IMR-90 (cell line): ENCODE data around the gene GLT1D1. TPM values are rescaled to one million over a fixed set of nuclear protein-coding genes. Genes with fewer than 3 reads are reported as not detected.

ENCODE experiments used
- ATAC-seq: fragments of 200-7000 bp; cut with Tn5 transposase; 2 replicates; pipeline ENCODE4 v1.9.1; 2020; ENCODE audit warnings: low read depth, mild to moderate bottlenecking, moderate library complexity
- BruUV-seq: library from RNA; stranded (reverse); fragments of 400-500 nt; replicated peaks from 2 replicates; lab custom pipeline; 2021; lab: Mats Ljungman, UMichigan
- CTCF ChIA-PET: fragments of 300-600 bp; formaldehyde crosslinking; extraction: SDS; loops from one replicate; lab custom pipeline; 2021; ENCODE audit warnings: antibody characterized with exemption; lab: Yijun Ruan, JAX
- POLR2A ChIA-PET: fragments of 300-600 bp; sonication (Branson Sonifier 250); formaldehyde crosslinking; loops from one replicate; lab custom pipeline; 2022; ENCODE audit warnings: antibody characterized with exemption; ENCODE audit not compliant: unreplicated experiment; lab: Charles Lee
- DNase-seq: peaks from one replicate; pipeline ENCODE4 v3.0.0; 2013
- H2AFZ ChIP-seq: replicated peaks from 2 replicates; pipeline ENCODE3; 2013; ENCODE audit warnings: low read length, mild to moderate bottlenecking; ENCODE audit not compliant: poor library complexity
- H2AK5ac ChIP-seq: 2 replicates; pipeline ENCODE4 v1.6.1; 2013; ENCODE audit warnings: low read depth, low read length, inconsistent platforms
- H2AK9ac ChIP-seq: replicated peaks from 2 replicates; pipeline ENCODE3; 2013; ENCODE audit warnings: mild to moderate bottlenecking, low read depth, low read length, moderate library complexity; ENCODE audit not compliant: poor library complexity
- H2BK120ac ChIP-seq: 2 replicates; pipeline ENCODE4 v1.6.1; 2013; ENCODE audit warnings: low read depth, low read length, inconsistent platforms
- H2BK15ac ChIP-seq: 3 replicates; pipeline ENCODE4 v1.6.1; 2013; ENCODE audit warnings: low read depth, low read length, inconsistent platforms
- H2BK20ac ChIP-seq: 2 replicates; pipeline ENCODE4 v1.6.1; 2013; ENCODE audit warnings: low read depth, mild to moderate bottlenecking, inconsistent platforms, low read length, moderate library complexity
- H2BK5ac ChIP-seq: 2 replicates; pipeline ENCODE4 v1.6.1; 2013; ENCODE audit warnings: mild to moderate bottlenecking, low read depth, low read length, inconsistent platforms; ENCODE audit not compliant: poor library complexity, severe bottlenecking
- H3K14ac ChIP-seq: replicated peaks from 2 replicates; pipeline ENCODE4 v1.6.1; 2013; ENCODE audit warnings: low read depth, low read length, inconsistent platforms
- H3K18ac ChIP-seq: 2 replicates; pipeline ENCODE4 v1.6.1; 2013; ENCODE audit warnings: low read depth, low read length, control low read depth
- H3K23ac ChIP-seq: 2 replicates; pipeline ENCODE4 v1.6.1; 2013; ENCODE audit warnings: low read depth, low read length, inconsistent platforms
- H3K27ac ChIP-seq: 2 replicates; pipeline ENCODE4 v1.5.1; 2013; ENCODE audit warnings: mild to moderate bottlenecking, control low read depth, low read length; ENCODE audit not compliant: insufficient read depth
- H3K27me3 ChIP-seq: 2 replicates; pipeline ENCODE4 v1.6.1; 2013; ENCODE audit warnings: low read length; ENCODE audit not compliant: control insufficient read depth, insufficient read depth
- H3K36me3 ChIP-seq: 2 replicates; pipeline ENCODE4 v1.6.1; 2013; ENCODE audit warnings: low read length, mixed read lengths; ENCODE audit not compliant: control insufficient read depth, insufficient read depth
- H3K4ac ChIP-seq: 2 replicates; pipeline ENCODE4 v1.6.1; 2013; ENCODE audit warnings: low read depth, low read length, inconsistent platforms
- H3K4me1 ChIP-seq: 2 replicates; pipeline ENCODE4 v1.6.1; 2013; ENCODE audit warnings: low read length, mixed read lengths; ENCODE audit not compliant: control insufficient read depth, insufficient read depth
- H3K4me2 ChIP-seq: 2 replicates; pipeline ENCODE4 v1.6.1; 2013; ENCODE audit warnings: low read depth, mild to moderate bottlenecking, control low read depth, low read length, moderate library complexity
- H3K4me3 ChIP-seq: 2 replicates; pipeline ENCODE4 v1.5.1; 2013; ENCODE audit warnings: low read depth, mild to moderate bottlenecking, control low read depth, low read length, moderate library complexity; ENCODE audit not compliant: insufficient read depth
- H3K56ac ChIP-seq: 2 replicates; pipeline ENCODE4 v1.6.1; 2013; ENCODE audit warnings: low read length, inconsistent platforms; ENCODE audit not compliant: insufficient read depth; ENCODE audit errors: extremely low read depth
- H3K79me1 ChIP-seq, 2 experiments: 2 replicates each; pipeline ENCODE4 v1.6.1; 2013; ENCODE audit warnings: low read length in 2 of 2, inconsistent platforms in 1 of 2, low read depth in 1 of 2
- H3K9ac ChIP-seq: 2 replicates; pipeline ENCODE4 v1.6.1; 2013; ENCODE audit warnings: low read depth, low read length, control low read depth
- H3K9me1 ChIP-seq: 2 replicates; pipeline ENCODE4 v1.6.1; 2013; ENCODE audit warnings: low read length, inconsistent platforms; ENCODE audit not compliant: insufficient read depth
- H3K9me3 ChIP-seq: 2 replicates; pipeline ENCODE4 v1.6.1; 2013; ENCODE audit warnings: low read length; ENCODE audit not compliant: control insufficient read depth, insufficient read depth
- H4K20me1 ChIP-seq: 2 replicates; pipeline ENCODE4 v1.6.1; 2013; ENCODE audit warnings: low read length, inconsistent platforms; ENCODE audit not compliant: insufficient read depth
- H4K5ac ChIP-seq: 2 replicates; pipeline ENCODE4 v1.6.1; 2013; ENCODE audit warnings: mild to moderate bottlenecking, low read depth, low read length, control low read depth
- H4K8ac ChIP-seq, 2 experiments: 2 replicates each; pipeline ENCODE4 v1.6.1; 2013; ENCODE audit warnings: low read depth in 2 of 2, low read length in 2 of 2, control low read depth in 1 of 2, inconsistent platforms in 1 of 2
- H4K91ac ChIP-seq: 2 replicates; pipeline ENCODE4 v1.6.1; 2013; ENCODE audit warnings: low read depth, low read length, inconsistent platforms; ENCODE audit not compliant: insufficient read depth
- ELK1 ChIP-seq: fragments of 150-350 bp; IDR thresholded peaks from 2 replicates; pipeline ENCODE4 v1.6.1; 2016; ENCODE audit warnings: low read depth, mild to moderate bottlenecking, low read length, moderate library complexity, borderline replicate concordance
- WGBS, 2 experiments: methylation state at CpG; one replicate each; pipeline versions ENCODE4 v1.1.5 to v1.1.7; 2013; ENCODE audit warnings: missing lambda C conversion rate in 2 of 2; ENCODE audit not compliant: insufficient read length in 1 of 2; ENCODE audit errors: extremely low coverage in 2 of 2; 5-methylcytosine and 5-hydroxymethylcytosine counted together
- dilution Hi-C: fragments of 300-500 bp; cut with HindIII; formaldehyde crosslinking; loops from one replicate; pipeline ENCODE4 v1.14.3; 2018; ENCODE audit warnings: low sequenced_read_pairs; ENCODE audit not compliant: unreplicated experiment
- in situ Hi-C: fragments of 300-500 bp; cut with MboI; formaldehyde crosslinking; loops from 3 replicates; pipeline ENCODE4 v1.14.3; 2019; ENCODE audit warnings: low sequenced_read_pairs, inconsistent platforms, mixed read lengths
- intact Hi-C: fragments of 100-400 bp; cut with micrococcal nuclease; formaldehyde crosslinking; loops from 2 replicates; pipeline ENCODE4 v1.10.0; 2022
- polyA plus RNA-seq, 3 experiments: library from polyadenylated mRNA; depleted of rRNA; stranded (reverse); fragments of >200 nt; gene quantifications; 2 replicates each; pipeline ENCODE4 v1.2.3, GENCODE V29; 2012; ENCODE audit warnings: low replicate concordance in 1 of 3
- total RNA-seq: library from RNA; depleted of rRNA; stranded (reverse); fragments of >200 nt; gene quantifications from 2 replicates; pipeline ENCODE4 v1.2.3, GENCODE V29; 2012

The GLT1D1 gene
- total and polyA plus RNA-seq, 2 of the 4 experiments (the other 2 are of a cell fraction) = not detected

- no peak overlapping the region for H2BK5ac ChIP-seq
- no peak overlapping the region for H2BK15ac ChIP-seq
- TF ChIP-seq ELK1 = no peak
- 93% methylated on average over 2 of the region's 9 CpGs; no CpG with 5 or more reads in 1 of the 2 experiments for WGBS, 2 experiments
- H4K91ac ChIP-seq = no peak overlapping the region
- in situ Hi-C loops (no loop called here), dilution Hi-C loops (no loop called here), intact Hi-C loops (no loop called here)
- H3K9ac ChIP-seq = no peak overlapping the region
- no peak overlapping the region for H2BK20ac ChIP-seq
- no peak overlapping the region for H2AFZ ChIP-seq
- ATAC-seq (no peak), DNase-seq (no peak)
- no peaks in the 10 kb centered on the region for H4K20me1 ChIP-seq
- H3K27ac ChIP-seq = no peak overlapping the region
- CTCF ChIA-PET = interaction anchor here (0.8 kb wide), 1 partner anchor 1408 kb away, joined by 3 read pairs; no protein-coding TSS in a partner anchor
- H2BK120ac ChIP-seq = no peak overlapping the region
- H3K4me2 ChIP-seq = no peak overlapping the region
- no peaks in the 10 kb centered on the region for H3K9me1 ChIP-seq
- no peaks in the 10 kb centered on the region for H3K79me1 ChIP-seq
- BruUV-seq = no TSS peak
- H3K56ac ChIP-seq = no peak overlapping the region
- H3K4me1 ChIP-seq = no peaks in the 10 kb centered on the region
- H3K27me3 ChIP-seq = no peaks in the 10 kb centered on the region
- no peak overlapping the region for H2AK9ac ChIP-seq
- H3K36me3 ChIP-seq = no peaks in the 10 kb centered on the region
- H3K14ac ChIP-seq = no peak overlapping the region
- no peak overlapping the region for H3K4ac ChIP-seq
- H2AK5ac ChIP-seq = no peak overlapping the region
- H4K5ac ChIP-seq = no peak overlapping the region
- H4K8ac ChIP-seq = no peak overlapping the region
- POLR2A ChIA-PET = no interaction called here
- no peak overlapping the region for H3K4me3 ChIP-seq
- no peak overlapping the region for H3K23ac ChIP-seq
- H3K18ac ChIP-seq = no peak overlapping the region
- H3K9me3 ChIP-seq = peaks cover 20% of the 10 kb centered on the region
These were observed 6.0 kb downstream of the GLT1D1 start for GRCh38 chr12:128859311-128859710.
